H1 (cell line): Measurements from ENCODE around the gene PTK6. TPM values are rescaled to one million over a fixed set of nuclear protein-coding genes. Genes with fewer than 3 reads are reported as not detected.
A peak's percentile ranks its signal among the peaks of the same experiment; 100 is the strongest.

Experiments used
- CTCF ChIA-PET: fragments of 300-600 bp; sonication (Branson Sonifier 250); formaldehyde crosslinking; loops from one replicate; lab custom pipeline; 2021; ENCODE audit not compliant: partially characterized antibody; lab: Charles Lee
- POLR2A ChIA-PET: fragments of 300-600 bp; sonication (Branson Sonifier 250); formaldehyde crosslinking; loops from one replicate; lab custom pipeline; 2021; ENCODE audit warnings: inconsistent platforms; ENCODE audit not compliant: partially characterized antibody; lab: Charles Lee
- DNase-seq, 2 experiments: peaks; one replicate each; pipeline versions ENCODE4 v3.0.0 to v3.0.0-alpha.2; 2010 to 2022; ENCODE audit warnings: low spot score in 2 of 2, low read depth in 1 of 2, mixed read lengths in 1 of 2
- FAIRE-seq: peaks from 2 replicates; lab custom pipeline; 2011; peaks lifted over from hg19 to GRCh38; lab: Jason Lieb, UNC
- H2AFZ ChIP-seq: 2 replicates; pipeline ENCODE4 v1.8.1; 2012; ENCODE audit warnings: low read length, inconsistent platforms
- H2AK5ac ChIP-seq: 2 replicates; pipeline ENCODE4 v1.6.1; 2013; ENCODE audit warnings: low read depth, low read length
- H2BK120ac ChIP-seq: replicated peaks from 2 replicates; pipeline ENCODE3; 2013; ENCODE audit warnings: low read depth, low read length, inconsistent platforms
- H2BK12ac ChIP-seq: 2 replicates; pipeline ENCODE4 v1.6.1; 2013; ENCODE audit warnings: low read depth, low read length
- H2BK15ac ChIP-seq: 2 replicates; pipeline ENCODE4 v1.6.1; 2013; ENCODE audit warnings: low read length
- H2BK20ac ChIP-seq: 2 replicates; pipeline ENCODE4 v1.6.1; 2013; ENCODE audit warnings: low read length
- H2BK5ac ChIP-seq: 2 replicates; pipeline ENCODE4 v1.6.1; 2013; ENCODE audit warnings: low read depth, low read length
- H3K14ac ChIP-seq: 2 replicates; pipeline ENCODE4 v1.6.1; 2013; ENCODE audit warnings: inconsistent platforms; ENCODE audit not compliant: insufficient read length
- H3K18ac ChIP-seq: 2 replicates; pipeline ENCODE4 v1.6.1; 2013; ENCODE audit warnings: low read length; ENCODE audit errors: extremely low read depth
- H3K23ac ChIP-seq: 2 replicates; pipeline ENCODE4 v1.6.1; 2013; ENCODE audit warnings: inconsistent platforms; ENCODE audit not compliant: insufficient read length
- H3K23me2 ChIP-seq: 2 replicates; pipeline ENCODE4 v1.6.1; 2013; ENCODE audit warnings: low read depth, low read length
- H3K27ac ChIP-seq: 2 replicates; pipeline ENCODE4 v1.6.1; 2011; ENCODE audit warnings: low read depth, low read length, inconsistent platforms
- H3K27me3 ChIP-seq, 4 experiments: replicated peaks in 1 of 4; 1 replicate in 1 of 4; 2 replicates in 3 of 4; pipeline versions ENCODE4 v1.6.1 to v1.8.1; 2011 to 2013; ENCODE audit warnings: low read length in 3 of 4, mild to moderate bottlenecking in 3 of 4, inconsistent platforms in 2 of 4, mixed read lengths in 2 of 4, moderate library complexity in 1 of 4; ENCODE audit not compliant: control insufficient read depth in 3 of 4, insufficient read depth in 3 of 4; ENCODE audit errors: extremely low read depth in 1 of 4
- H3K36me3 ChIP-seq, 4 experiments: 2 replicates each; pipeline versions ENCODE4 v1.6.1 to v1.8.1; 2011 to 2013; ENCODE audit warnings: mild to moderate bottlenecking in 4 of 4, low read length in 3 of 4, moderate library complexity in 2 of 4, control low read depth in 1 of 4, inconsistent platforms in 1 of 4; ENCODE audit not compliant: insufficient read depth in 4 of 4, control insufficient read depth in 2 of 4
- H3K4ac ChIP-seq: replicated peaks from 2 replicates; pipeline ENCODE3; 2013; ENCODE audit warnings: low read length, low read depth, mixed read lengths, inconsistent platforms; ENCODE audit not compliant: insufficient read length
- H3K4me1 ChIP-seq, 4 experiments: replicated peaks in 1 of 4; 1 replicate in 1 of 4; 2 replicates in 3 of 4; pipeline versions ENCODE4 v1.6.1 to v1.8.1; 2011 to 2013; ENCODE audit warnings: low read length in 3 of 4, inconsistent platforms in 2 of 4, mixed read lengths in 1 of 4; ENCODE audit not compliant: insufficient read depth in 4 of 4, control insufficient read depth in 3 of 4
- H3K4me2 ChIP-seq, 2 experiments: 2 replicates each; pipeline versions ENCODE4 v1.6.1 to v1.8.1; 2011 to 2013; ENCODE audit warnings: low read depth in 2 of 2, low read length in 2 of 2, control low read depth in 1 of 2, inconsistent platforms in 1 of 2, mild to moderate bottlenecking in 1 of 2; ENCODE audit not compliant: insufficient read depth in 1 of 2
- H3K4me3 ChIP-seq, 4 experiments: fragments of 200-600, 300-600 bp in 1 of 4; sonication (generic), shearing (Covaris generic), sonication (Bioruptor Twin) in 1 of 4; 2 replicates each; pipeline versions ENCODE4 v1.5.1 to v1.8.1; 2011 to 2016; ENCODE audit warnings: low read length in 4 of 4, low read depth in 3 of 4, control low read depth in 2 of 4, inconsistent platforms in 2 of 4, mild to moderate bottlenecking in 2 of 4, mixed read lengths in 1 of 4, moderate library complexity in 1 of 4; ENCODE audit not compliant: insufficient read depth in 2 of 4; ENCODE audit errors: extremely low read depth in 1 of 4
- H3K56ac ChIP-seq: replicated peaks from 2 replicates; pipeline ENCODE3; 2013; ENCODE audit warnings: low read depth, mild to moderate bottlenecking, mixed read lengths, low read length, inconsistent platforms; ENCODE audit not compliant: insufficient read length
- H3K79me1 ChIP-seq: 2 replicates; pipeline ENCODE4 v1.6.1; 2013; ENCODE audit warnings: low read depth, low read length, control low read depth
- H3K79me2 ChIP-seq, 2 experiments: 2 replicates each; pipeline versions ENCODE4 v1.6.1 to v1.8.1; 2012 to 2013; ENCODE audit warnings: low read length in 2 of 2, mild to moderate bottlenecking in 2 of 2, inconsistent platforms in 1 of 2; ENCODE audit not compliant: insufficient read depth in 2 of 2, control insufficient read depth in 1 of 2
- H3K9ac ChIP-seq, 4 experiments: replicated peaks in 1 of 4; 1 replicate in 1 of 4; 2 replicates in 3 of 4; pipeline versions ENCODE4 v1.6.1 to v1.8.1; 2011 to 2013; ENCODE audit warnings: low read depth in 3 of 4, low read length in 3 of 4, control low read depth in 2 of 4, mild to moderate bottlenecking in 2 of 4, moderate library complexity in 2 of 4, inconsistent platforms in 1 of 4; ENCODE audit errors: extremely low read depth in 1 of 4
- H3K9me3 ChIP-seq, 2 experiments: 2 replicates each; pipeline versions ENCODE4 v1.6.1 to v1.8.1; 2012 to 2013; ENCODE audit warnings: mild to moderate bottlenecking in 2 of 2, moderate library complexity in 2 of 2, control low read depth in 1 of 2, inconsistent platforms in 1 of 2, low read depth in 1 of 2, low read length in 1 of 2, mixed read lengths in 1 of 2; ENCODE audit not compliant: insufficient read depth in 2 of 2
- H4K20me1 ChIP-seq, 2 experiments: replicated peaks in 1 of 2; 2 replicates each; pipeline versions ENCODE3 to v1.8.1; 2011 to 2013; ENCODE audit warnings: inconsistent platforms in 2 of 2, low read length in 2 of 2, mild to moderate bottlenecking in 1 of 2; ENCODE audit not compliant: insufficient read depth in 2 of 2, control insufficient read depth in 1 of 2
- H4K5ac ChIP-seq: 2 replicates; pipeline ENCODE4 v1.6.1; 2013; ENCODE audit warnings: low read length, low read depth, mixed read lengths, inconsistent platforms; ENCODE audit not compliant: insufficient read length
- H4K8ac ChIP-seq: 2 replicates; pipeline ENCODE4 v1.8.0; 2013; ENCODE audit warnings: mild to moderate bottlenecking, moderate library complexity, low read length, inconsistent platforms; ENCODE audit not compliant: insufficient read depth; ENCODE audit errors: extremely low read depth
- H4K91ac ChIP-seq: replicated peaks from 2 replicates; pipeline ENCODE3; 2013; ENCODE audit warnings: low read length, mixed read lengths, inconsistent platforms; ENCODE audit not compliant: insufficient read length
- CTCF ChIP-seq, 3 experiments: IDR thresholded peaks; 1 replicate in 2 of 3; 2 replicates in 1 of 3; pipeline versions ENCODE4 v1.5.1 to v1.6.1; 2011; ENCODE audit warnings: low read length in 3 of 3, mild to moderate bottlenecking in 3 of 3, inconsistent platforms in 2 of 3, low read depth in 1 of 3, moderate library complexity in 1 of 3; ENCODE audit not compliant: insufficient read depth in 1 of 3; ENCODE audit errors: control extremely low read depth in 1 of 3
- EZH2 ChIP-seq: fragments of 200-600 bp; sonication (generic); IDR thresholded peaks from 2 replicates; pipeline ENCODE4 v1.7.1; 2012; ENCODE audit warnings: low read depth, mild to moderate bottlenecking, moderate library complexity, low read length, inconsistent platforms; ENCODE audit not compliant: severe bottlenecking
- HDAC2 ChIP-seq, 2 experiments: fragments of 300-600 bp in 1 of 2; sonication (generic) in 1 of 2; IDR thresholded peaks; 2 replicates each; pipeline ENCODE4 v1.6.1; 2011 to 2012; ENCODE audit warnings: low read depth in 2 of 2, low read length in 2 of 2, mild to moderate bottlenecking in 2 of 2, moderate library complexity in 2 of 2, borderline replicate concordance in 1 of 2, inconsistent platforms in 1 of 2
- KDM4A ChIP-seq: IDR thresholded peaks from one replicate; pipeline ENCODE4 v1.7.1; 2012; ENCODE audit warnings: low read depth, mild to moderate bottlenecking, moderate library complexity, low read length, inconsistent platforms; ENCODE audit not compliant: severe bottlenecking
- KDM5A ChIP-seq: fragments of 200-600 bp; IDR thresholded peaks from 2 replicates; pipeline ENCODE4 v1.7.1; 2012; ENCODE audit warnings: mild to moderate bottlenecking, low read length, inconsistent platforms, mixed read lengths
- RFX5 ChIP-seq: IDR thresholded peaks from 2 replicates; pipeline ENCODE4 v1.6.1; 2011; ENCODE audit warnings: low read depth, low read length, improper control_type of control experiment, borderline replicate concordance
- SP4 ChIP-seq: IDR thresholded peaks from 2 replicates; pipeline ENCODE4 v1.6.1; 2012; ENCODE audit warnings: low read length, inconsistent platforms
- TAF1 ChIP-seq: IDR thresholded peaks from 2 replicates; pipeline ENCODE4 v1.6.1; 2011; ENCODE audit warnings: mild to moderate bottlenecking, low read depth, low read length
- WGBS, 2 experiments: shearing (Covaris generic) in 1 of 2; methylation state at CpG; one replicate each; pipeline versions ENCODE4 v1.1.6 to v1.1.7; 2013 to 2015; ENCODE audit warnings: low lambda C conversion rate in 2 of 2, mixed read lengths in 2 of 2, inconsistent platforms in 1 of 2, low coverage in 1 of 2, missing lambda C conversion rate in 1 of 2; ENCODE audit not compliant: insufficient replicate concordance in 2 of 2, insufficient coverage in 1 of 2, insufficient read length in 1 of 2; ENCODE audit errors: extremely low coverage in 1 of 2, missing lambda C conversion rate in 1 of 2; 5-methylcytosine and 5-hydroxymethylcytosine counted together
- polyA plus RNA-seq, 7 experiments: library from polyadenylated mRNA; depleted of rRNA in 3 of 7; stranded (reverse) in 5 of 7; unstranded in 2 of 7; fragments of >200 nt in 5 of 7; fragments of 200-250 nt in 2 of 7; gene quantifications; 1 replicate in 5 of 7; 2 replicates in 1 of 7; 4 replicates in 1 of 7; pipeline versions ENCODE4 v1.2.1 to v1.2.3, GENCODE V29; 2011 to 2013; ENCODE audit warnings: missing spikeins in 2 of 7, mixed read lengths in 2 of 7
- total RNA-seq: library from RNA; stranded (reverse); fragmentation: NEBNext Ultra II Directional; extraction: Animal tissue kit (Norgen Biotek cat#: 25700); gene quantifications from 2 replicates; pipeline ENCODE4 v1.2.1, GENCODE V29; 2021

Gene PTK6
- total and polyA plus RNA-seq, 2 of the 8 experiments (the other 6 are each of a cell fraction or from before 2014, with no cell fraction given), result 0.12 to 0.19 TPM

GRCh38 chr20:63529861-63530787 is 7.1 kb downstream of the PTK6 start:
- Histone ChIP-seq H2BK120ac (no peak overlapping the region), H2BK15ac (no peak overlapping the region), H4K5ac (no peak overlapping the region), H4K8ac (peak overlapping the region; percentile 11; the same call in 1 of the 2 replicates), H3K9ac (no peak overlapping the region), H3K4me1 (peaks cover 0 to 9% (median under 1%) of the 10 kb centered on the region in 4 experiments; a peak in 5 of 7 replicates), H3K4me3 (no peak overlapping the region), H2BK12ac (no peak overlapping the region), H3K79me2 (no peaks in the 10 kb centered on the region), H2AFZ (no peak overlapping the region), H2AK5ac (no peak overlapping the region), H4K20me1 (peaks cover 0 to 3% of the 10 kb centered on the region in 2 experiments), H2BK20ac (no peak overlapping the region), H3K27ac (no peak overlapping the region), H3K56ac (no peak overlapping the region), H3K23ac (no peak overlapping the region), H3K14ac (no peak overlapping the region), H3K23me2 (peaks cover 3% of the 10 kb centered on the region; the same call in 1 of the 2 replicates), H3K36me3 (no peaks in the 10 kb centered on the region), H3K27me3 (no peaks in the 10 kb centered on the region), H4K91ac (no peak overlapping the region), H3K4ac (no peak overlapping the region), H3K18ac (no peak overlapping the region), H3K4me2 (no peak overlapping the region), H2BK5ac (no peak overlapping the region), H3K79me1 (no peaks in the 10 kb centered on the region; the same call in 1 of the 2 replicates), H3K9me3 (no peaks in the 10 kb centered on the region)
- FAIRE-seq (no peak), DNase-seq (no peak)
- POLR2A ChIA-PET, result interaction anchor here (0.9 to 7.8 kb wide), 7 partner anchors 8 to 418 kb away, joined by 3 to 59 read pairs (median 3); partner anchors contain the start of gene PPDPF
- CTCF ChIA-PET, result interaction anchor here (0.8 to 1.9 kb wide), 6 partner anchors 11 to 88 kb away, joined by 3 to 5 read pairs (median 4); partner anchors contain the start of gene HELZ2
- WGBS, 2 experiments, result 88% methylated on average over 39 of the region's 39 CpGs; no CpG with 5 or more reads in 1 of the 2 experiments
- TF ChIP-seq KDM4A, result no peak
- no peak for TF ChIP-seq HDAC2 (IDR thresholded peaks at IDR 0.05; ENCODE audit: borderline replicate concordance in 1 of 2, low read depth in 2 of 2, low read length in 2 of 2)
- no peak for TF ChIP-seq TAF1
- TF ChIP-seq EZH2, result no peak
- TF ChIP-seq CTCF (IDR thresholded peaks at IDR 0.05; ENCODE audit: control extremely low read depth in 1 of 3, insufficient read depth in 1 of 3, low read depth in 1 of 3, low read length in 3 of 3), result no peak
- TF ChIP-seq KDM5A, result no peak
- TF ChIP-seq SP4, result no peak
- no peak for TF ChIP-seq RFX5
